Lower leg skin (tissue), 3 donors: ENCODE results near the gene SELENBP1.

Experiments used
- CTCF ChIP-seq, 3 donors: fragments of 450-650 bp; IDR thresholded peaks; one replicate each; pipeline ENCODE4 v1.5.1; 2016; ENCODE audit warnings: antibody characterized with exemption in 3 of 3, mild to moderate bottlenecking in 3 of 3, moderate library complexity in 2 of 3
- POLR2A ChIP-seq, 2 donors: fragments of 450-650 bp; IDR thresholded peaks; one replicate each; pipeline ENCODE4 v1.6.1; 2016 to 2017; ENCODE audit warnings: antibody characterized with exemption in 2 of 2, mild to moderate bottlenecking in 1 of 2, moderate library complexity in 1 of 2

- no peak for TF ChIP-seq CTCF (IDR thresholded peaks at IDR 0.05)
- no peak for TF ChIP-seq POLR2A (IDR thresholded peaks at IDR 0.05)
Measured at GRCh38 chr1:151325231-151325630, 47.3 kb downstream of the SELENBP1 start.
